Activated naive CD8-positive, alpha-beta T cell treated with anti-CD3 and anti-CD28 coated beads, Interleukin-2, amount 50 U/mL, for 24 hours (primary cell): ENCODE data around the gene NET1.

Experiments
- ATAC-seq: fragments of 150-1000 bp; cut with Tn5 transposase; one replicate; pipeline ENCODE4 v1.10.0; 2021
- DNase-seq: peaks from one replicate; pipeline ENCODE4 v3.0.0; 2021
- H3K27ac Mint-ChIP-seq: one replicate; pipeline ENCODE4 v1.8.0; 2021; ENCODE audit warnings: mild to moderate bottlenecking, mixed read lengths
- H3K27me3 Mint-ChIP-seq: one replicate; pipeline ENCODE4 v1.8.0; 2021; ENCODE audit warnings: mixed read lengths
- H3K36me3 Mint-ChIP-seq: one replicate; pipeline ENCODE4 v1.8.0; 2021; ENCODE audit warnings: low read depth, mixed read lengths
- H3K4me1 Mint-ChIP-seq: one replicate; pipeline ENCODE4 v1.8.0; 2021; ENCODE audit warnings: mixed read lengths
- H3K4me3 Mint-ChIP-seq: one replicate; pipeline ENCODE4 v1.8.0; 2021; ENCODE audit warnings: mild to moderate bottlenecking, moderate library complexity, mixed read lengths
- H3K9me3 Mint-ChIP-seq: one replicate; pipeline ENCODE4 v1.8.0; 2021; ENCODE audit warnings: mixed read lengths

The NET1 gene

DNA sequence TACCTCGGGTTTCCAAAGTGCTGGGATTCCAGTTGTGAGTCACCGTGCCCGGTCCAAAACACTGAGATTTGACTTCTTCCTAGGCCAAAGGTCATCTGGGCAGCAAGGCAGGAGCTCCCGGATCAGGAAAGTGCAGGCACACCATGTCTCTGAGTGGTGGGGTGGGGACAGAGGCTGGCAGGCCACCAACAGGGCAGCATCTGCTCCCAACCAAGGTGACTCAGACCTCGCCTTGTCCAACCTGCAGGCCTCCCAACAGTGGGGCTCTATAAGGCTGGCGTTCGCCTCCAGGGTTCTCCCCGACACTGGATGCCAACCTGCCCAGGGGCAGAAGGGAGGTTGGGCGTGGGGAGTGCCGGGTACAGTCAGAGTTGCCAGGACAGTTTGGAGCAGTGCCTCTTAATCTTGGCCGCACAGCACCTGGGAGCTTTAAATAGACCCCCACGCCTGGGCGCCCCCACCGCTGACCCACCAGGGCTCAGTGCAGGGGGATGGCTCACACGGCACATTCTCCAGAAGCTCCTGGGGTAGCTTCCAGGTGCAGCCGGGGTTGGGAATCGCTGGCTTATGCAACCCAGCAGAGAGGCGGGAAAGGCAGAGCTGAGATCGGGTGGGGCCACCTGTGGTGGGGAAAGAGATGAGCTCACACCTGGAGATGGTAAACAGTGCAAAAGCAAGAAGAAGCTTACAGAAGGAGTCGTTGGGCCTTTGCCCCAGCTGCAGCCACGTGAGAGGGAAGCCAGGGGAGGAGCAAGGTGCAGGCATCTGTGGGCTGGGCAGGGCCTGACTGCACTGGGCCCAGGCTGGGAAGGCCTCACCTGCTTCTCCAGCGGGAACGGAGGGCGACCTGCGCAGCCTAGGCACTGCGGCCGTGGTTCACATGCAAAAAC lies 76.2 kb downstream of the NET1 start:
- Mint-ChIP-seq H3K27ac (no peak overlapping the region), H3K4me1 (peaks cover 2% of the 10 kb centered on the region), H3K4me3 (no peak overlapping the region), H3K27me3 (no peaks in the 10 kb centered on the region), H3K9me3 (peaks cover 5% of the 10 kb centered on the region), H3K36me3 (peaks cover 1% of the 10 kb centered on the region)
- ATAC-seq (no peak), DNase-seq (no peak)

GRCh38 chr10:5490032-5490431 lies 77.7 kb downstream of the NET1 start:
- no peak overlapping the region for H3K4me3 Mint-ChIP-seq
- DNase-seq (no peak), ATAC-seq (no peak)
- no peaks in the 10 kb centered on the region for H3K27me3 Mint-ChIP-seq
- H3K27ac Mint-ChIP-seq, result no peak overlapping the region
- H3K36me3 Mint-ChIP-seq, result peaks cover 1% of the 10 kb centered on the region
- peaks cover 2% of the 10 kb centered on the region for H3K4me1 Mint-ChIP-seq
- peaks cover 5% of the 10 kb centered on the region for H3K9me3 Mint-ChIP-seq

DNA sequence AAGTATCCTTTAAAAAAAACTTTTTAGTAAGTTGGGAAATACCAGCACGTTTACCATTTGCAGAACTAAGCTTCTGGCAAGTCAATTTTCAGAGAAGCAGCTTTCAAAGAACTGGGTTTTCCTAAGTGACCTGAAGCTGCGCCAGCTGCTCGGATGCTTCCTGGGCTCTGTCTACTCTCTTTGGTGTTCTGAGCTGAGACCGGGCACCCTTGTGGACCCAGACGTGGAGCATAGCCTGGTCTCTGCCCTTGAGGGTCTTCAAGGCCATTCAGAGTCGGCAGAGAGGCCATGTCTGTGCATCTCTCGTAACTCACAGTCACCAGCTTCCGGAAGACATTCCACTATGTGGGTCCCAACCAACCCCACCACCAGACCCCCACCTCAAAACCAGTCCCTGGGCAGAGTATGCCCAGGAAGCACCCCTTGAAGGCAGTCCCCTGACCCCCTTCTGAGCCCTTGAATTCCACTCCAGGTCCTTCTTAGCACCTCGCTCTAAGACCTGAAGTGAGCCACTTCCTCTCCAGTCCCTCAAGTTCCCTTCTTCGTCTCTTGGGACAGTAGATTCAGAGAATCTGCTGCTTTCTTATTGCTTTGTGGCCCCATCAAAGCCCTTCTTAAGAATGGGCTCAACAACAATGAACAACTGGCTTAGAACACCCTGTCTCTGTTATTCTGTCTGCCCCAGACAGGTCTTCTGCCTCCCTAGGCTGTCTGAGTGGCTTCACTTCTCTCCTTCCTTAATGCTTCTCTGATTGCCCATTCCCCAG lies 78.5 kb downstream of the NET1 start:
- ATAC-seq, result no peak
- no peak overlapping the region for H3K4me3 Mint-ChIP-seq
- peaks cover 2% of the 10 kb centered on the region for H3K4me1 Mint-ChIP-seq

GRCh38 chr10:5491477-5491876 lies 79.1 kb downstream of the NET1 start:
- no peak overlapping the region for H3K27ac Mint-ChIP-seq
- peaks cover 1% of the 10 kb centered on the region for H3K36me3 Mint-ChIP-seq
- peaks cover 5% of the 10 kb centered on the region for H3K9me3 Mint-ChIP-seq
- no peak for ATAC-seq
- peaks cover 2% of the 10 kb centered on the region for H3K4me1 Mint-ChIP-seq
- H3K27me3 Mint-ChIP-seq, result no peaks in the 10 kb centered on the region
- H3K4me3 Mint-ChIP-seq, result no peak overlapping the region
- DNase-seq, result no peak

More for the DNA sequence above, 78.5 kb downstream of the NET1 start:
- Mint-ChIP-seq H3K9me3 (peaks cover 5% of the 10 kb centered on the region), H3K36me3 (peaks cover 1% of the 10 kb centered on the region), H3K27ac (no peak overlapping the region), H3K27me3 (no peaks in the 10 kb centered on the region)
- no peak for DNase-seq

GRCh38 chr10:5492322-5492855 lies 80.0 kb downstream of the NET1 start:
- Mint-ChIP-seq H3K9me3 (peaks cover 5% of the 10 kb centered on the region), H3K4me1 (peaks cover 2% of the 10 kb centered on the region), H3K27ac (no peak overlapping the region), H3K27me3 (no peaks in the 10 kb centered on the region), H3K4me3 (no peak overlapping the region), H3K36me3 (peaks cover 1% of the 10 kb centered on the region)
- no peak for ATAC-seq
- DNase-seq, result no peak

DNA sequence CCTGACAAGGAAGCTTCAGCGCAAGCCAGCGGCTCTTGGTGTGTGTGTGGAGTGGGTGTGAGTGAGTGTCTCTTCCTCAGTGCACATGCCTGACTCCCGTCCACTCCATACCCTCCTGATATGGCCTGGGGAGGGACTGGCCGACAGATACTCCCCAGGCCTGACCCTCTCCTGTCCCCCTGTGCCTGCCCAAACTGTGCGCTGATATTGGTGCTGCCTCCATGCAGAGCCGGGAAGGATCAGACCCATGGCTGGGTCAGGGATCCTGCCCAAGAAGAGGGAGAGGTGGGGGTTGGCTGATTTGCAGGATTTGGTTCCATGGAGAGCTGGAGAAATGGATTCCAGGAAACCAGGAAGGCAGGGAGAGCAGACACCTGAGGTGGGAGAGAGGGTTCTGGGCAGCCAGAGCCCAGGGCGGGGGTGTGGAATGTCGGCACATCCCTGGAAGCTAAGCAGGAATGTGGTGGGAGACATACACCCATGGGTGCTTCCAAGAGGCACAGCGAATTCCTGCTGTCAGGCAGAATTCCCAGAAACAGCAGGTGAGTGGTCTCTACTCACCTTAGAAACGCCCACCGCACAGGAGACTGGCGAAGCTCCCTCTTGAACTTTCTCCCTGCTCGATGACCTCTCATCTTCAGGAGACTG lies 80.7 kb downstream of the NET1 start:
- H3K36me3 Mint-ChIP-seq, result peaks cover 1% of the 10 kb centered on the region

GRCh38 chr10:5493691-5494090 lies 81.3 kb downstream of the NET1 start:
- ATAC-seq, result no peak
- H3K4me3 Mint-ChIP-seq, result no peak overlapping the region

More for the DNA sequence above, 80.7 kb downstream of the NET1 start:
- Mint-ChIP-seq H3K4me1 (peaks cover 2% of the 10 kb centered on the region), H3K27me3 (no peaks in the 10 kb centered on the region), H3K9me3 (peaks cover 5% of the 10 kb centered on the region), H3K27ac (no peak overlapping the region), H3K4me3 (no peak overlapping the region)
- DNase-seq, result no peak
- no peak for ATAC-seq

DNA sequence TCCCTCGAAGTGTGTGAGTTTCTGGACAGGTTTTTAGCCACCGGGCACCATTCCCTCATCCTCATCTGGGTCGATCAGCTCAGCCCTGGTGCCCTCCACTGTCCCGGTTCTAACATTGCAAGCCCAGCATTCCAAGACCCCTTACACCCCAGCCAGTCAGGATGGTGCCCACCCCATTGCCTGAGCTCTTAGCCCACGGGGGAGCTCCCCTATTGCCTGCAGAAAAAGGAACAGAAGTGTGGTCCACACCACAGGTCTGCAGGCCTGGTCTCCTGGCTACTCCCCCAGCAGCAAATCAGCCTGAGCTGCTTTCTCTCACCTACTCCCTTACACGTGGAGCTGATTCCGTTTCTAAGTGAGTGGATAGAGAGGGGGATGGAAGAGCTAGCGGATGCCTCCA lies 82.3 kb downstream of the NET1 start:
- H3K27me3 Mint-ChIP-seq, result no peaks in the 10 kb centered on the region
- DNase-seq, result no peak
- peaks cover 5% of the 10 kb centered on the region for H3K9me3 Mint-ChIP-seq
- no peak overlapping the region for H3K27ac Mint-ChIP-seq
- peaks cover 2% of the 10 kb centered on the region for H3K4me1 Mint-ChIP-seq
- no peak for ATAC-seq
- H3K4me3 Mint-ChIP-seq, result no peak overlapping the region
- peaks cover 1% of the 10 kb centered on the region for H3K36me3 Mint-ChIP-seq

More at GRCh38 chr10:5493691-5494090, 81.3 kb downstream of the NET1 start:
- H3K27me3 Mint-ChIP-seq, result no peaks in the 10 kb centered on the region
- peaks cover 5% of the 10 kb centered on the region for H3K9me3 Mint-ChIP-seq
- peaks cover 2% of the 10 kb centered on the region for H3K4me1 Mint-ChIP-seq
- no peak for DNase-seq
- no peak overlapping the region for H3K27ac Mint-ChIP-seq
- H3K36me3 Mint-ChIP-seq, result peaks cover 1% of the 10 kb centered on the region

- no peak overlapping the region for H3K4me3 Mint-ChIP-seq
- ATAC-seq (no peak), DNase-seq (no peak)
- H3K4me1 Mint-ChIP-seq, result no peaks in the 10 kb centered on the region
- H3K27me3 Mint-ChIP-seq, result no peaks in the 10 kb centered on the region
- H3K27ac Mint-ChIP-seq, result no peak overlapping the region
- H3K36me3 Mint-ChIP-seq, result peaks cover 1% of the 10 kb centered on the region
- peaks cover 5% of the 10 kb centered on the region for H3K9me3 Mint-ChIP-seq
Observed at GRCh38 chr10:5496261-5497250, 84.2 kb downstream of the NET1 start.

GRCh38 chr10:5497289-5497688 lies 84.9 kb downstream of the NET1 start:
- Mint-ChIP-seq H3K4me3 (no peak overlapping the region), H3K4me1 (no peaks in the 10 kb centered on the region), H3K9me3 (peaks cover under 1% of the 10 kb centered on the region), H3K27me3 (no peaks in the 10 kb centered on the region), H3K36me3 (no peaks in the 10 kb centered on the region), H3K27ac (no peak overlapping the region)
- DNase-seq (no peak), ATAC-seq (no peak)

DNA sequence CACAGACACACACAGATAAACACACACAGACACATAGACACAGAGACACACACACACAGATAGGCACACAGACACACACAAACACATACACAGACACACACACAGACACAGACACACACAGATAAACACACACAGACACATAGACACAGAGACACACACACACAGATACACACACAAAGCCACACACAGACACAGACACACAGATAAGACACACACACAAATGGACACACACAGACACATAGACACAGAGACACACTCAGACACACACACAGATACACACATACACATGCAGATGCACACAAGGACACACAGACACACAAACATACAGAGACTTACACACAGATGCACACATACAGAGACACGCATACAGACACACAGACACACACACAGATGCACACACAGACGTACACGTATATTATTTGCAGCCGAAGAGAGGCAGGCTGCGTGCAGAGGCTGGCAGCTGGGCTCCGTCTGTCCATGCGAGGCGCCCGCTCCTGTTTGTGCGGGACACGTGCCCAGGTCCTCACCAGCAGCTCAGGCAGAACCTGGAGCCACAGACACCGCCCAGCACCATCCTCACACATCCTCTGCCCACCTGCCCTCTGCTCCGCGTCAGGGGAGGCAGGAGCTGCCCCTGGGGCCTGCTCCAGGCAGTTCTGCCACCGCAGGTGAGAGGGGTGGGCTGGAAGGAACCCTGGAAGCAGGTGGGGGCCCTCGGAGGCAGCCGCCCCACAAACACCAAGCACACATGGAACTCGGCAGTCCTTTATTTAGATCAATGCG lies 85.8 kb downstream of the NET1 start:
- Mint-ChIP-seq H3K27me3 (peaks cover 5% of the 10 kb centered on the region), H3K27ac (no peak overlapping the region), H3K4me1 (no peaks in the 10 kb centered on the region), H3K9me3 (no peaks in the 10 kb centered on the region), H3K36me3 (no peaks in the 10 kb centered on the region), H3K4me3 (no peak overlapping the region)
- no peak for DNase-seq
- ATAC-seq, result no peak

GRCh38 chr10:5498791-5499492 lies 86.6 kb downstream of the NET1 start:
- no peaks in the 10 kb centered on the region for H3K36me3 Mint-ChIP-seq
- H3K9me3 Mint-ChIP-seq, result no peaks in the 10 kb centered on the region
- peaks cover 10% of the 10 kb centered on the region for H3K27me3 Mint-ChIP-seq
- no peak overlapping the region for H3K4me3 Mint-ChIP-seq
- H3K4me1 Mint-ChIP-seq, result no peaks in the 10 kb centered on the region
- DNase-seq (no peak), ATAC-seq (no peak)
- H3K27ac Mint-ChIP-seq, result no peak overlapping the region
